Neural crest cell (in vitro differentiated cells): ENCODE results near the gene FRRS1L. TPM values are rescaled to one million over a fixed set of nuclear protein-coding genes. Genes with fewer than 3 reads are reported as not detected.
"Not testable (repeated sequence)": the region's sequence is repeated elsewhere in the genome, so short reads cannot be mapped to it uniquely, and the experiment has no call there.

Experiments
- DNase-seq: peaks from one replicate; pipeline ENCODE4 v3.0.0; 2021; ENCODE audit warnings: low read depth, mixed read lengths, low spot score
- H3K27ac Mint-ChIP-seq: one replicate; pipeline ENCODE4 v1.8.0; 2021; ENCODE audit warnings: mild to moderate bottlenecking, mixed read lengths; ENCODE audit not compliant: unreplicated experiment
- H3K27me3 Mint-ChIP-seq: 2 replicates; pipeline ENCODE4 v1.8.0; 2021; ENCODE audit warnings: low read depth, mild to moderate bottlenecking, mixed read lengths
- H3K36me3 Mint-ChIP-seq: 2 replicates; pipeline ENCODE4 v1.8.0; 2021; ENCODE audit warnings: low read depth, mild to moderate bottlenecking, mixed read lengths
- H3K4me1 Mint-ChIP-seq: 2 replicates; pipeline ENCODE4 v1.8.0; 2021; ENCODE audit warnings: mixed read lengths
- H3K4me3 Mint-ChIP-seq: one replicate; pipeline ENCODE4 v1.8.0; 2021; ENCODE audit warnings: mild to moderate bottlenecking, mixed read lengths
- H3K9me3 Mint-ChIP-seq: 2 replicates; pipeline ENCODE4 v1.8.0; 2021; ENCODE audit warnings: mixed read lengths
- CTCF ChIP-seq: fragments of 200-600 bp; sonication (generic); conservative IDR thresholded peaks from 2 replicates; pipeline ENCODE4 v1.5.0; 2021; ENCODE audit warnings: antibody characterized with exemption, mild to moderate bottlenecking
- total RNA-seq: library from RNA; stranded (reverse); gene quantifications from 2 replicates; pipeline ENCODE4 v1.2.1, GENCODE V29; 2021

Gene FRRS1L
- total RNA-seq, 1 donor from 2014 or later: 3.4 TPM

- DNase-seq: no peak
- no peak overlapping the region for H3K4me3 Mint-ChIP-seq
- no peak overlapping the region for H3K27ac Mint-ChIP-seq
- no peak for TF ChIP-seq CTCF
- no peaks in the 10 kb centered on the region for H3K9me3 Mint-ChIP-seq
- no peaks in the 10 kb centered on the region for H3K36me3 Mint-ChIP-seq
- no peaks in the 10 kb centered on the region for H3K4me1 Mint-ChIP-seq
- no peaks in the 10 kb centered on the region for H3K27me3 Mint-ChIP-seq
Observed at GRCh38 chr9:109134167-109134578, 32.9 kb downstream of the FRRS1L start.

- DNase-seq: no peak
- no peak for TF ChIP-seq CTCF
- no peaks in the 10 kb centered on the region for H3K36me3 Mint-ChIP-seq
- no peaks in the 10 kb centered on the region for H3K9me3 Mint-ChIP-seq
- H3K4me1 Mint-ChIP-seq: no peaks in the 10 kb centered on the region
- no peak overlapping the region for H3K27ac Mint-ChIP-seq
- H3K4me3 Mint-ChIP-seq: no peak overlapping the region
- no peaks in the 10 kb centered on the region for H3K27me3 Mint-ChIP-seq
Observed at GRCh38 chr9:109133533-109133932, 33.5 kb downstream of the FRRS1L start.

- no peaks in the 10 kb centered on the region for H3K27me3 Mint-ChIP-seq
- H3K4me1 Mint-ChIP-seq: no peaks in the 10 kb centered on the region
- no peaks in the 10 kb centered on the region for H3K9me3 Mint-ChIP-seq
- no peak for DNase-seq
- H3K27ac Mint-ChIP-seq: no peak overlapping the region
- H3K36me3 Mint-ChIP-seq: no peaks in the 10 kb centered on the region
- H3K4me3 Mint-ChIP-seq: no peak overlapping the region
- TF ChIP-seq CTCF: no peak
Observed at GRCh38 chr9:109132567-109133021, 34.5 kb downstream of the FRRS1L start.

GRCh38 chr9:109129470-109130197, 37.4 kb downstream of the FRRS1L start:
- Mint-ChIP-seq H3K9me3 (no peaks in the 10 kb centered on the region), H3K4me1 (no peaks in the 10 kb centered on the region), H3K4me3 (no peak overlapping the region), H3K36me3 (no peaks in the 10 kb centered on the region), H3K27ac (no peak overlapping the region), H3K27me3 (no peaks in the 10 kb centered on the region)
- no peak for TF ChIP-seq CTCF
- DNase-seq: no peak

GRCh38 chr9:109126671-109127070, 40.4 kb downstream of the FRRS1L start:
- H3K4me3 Mint-ChIP-seq, H3K4me1 Mint-ChIP-seq, H3K27ac Mint-ChIP-seq, H3K9me3 Mint-ChIP-seq, H3K36me3 Mint-ChIP-seq, DNase-seq, H3K27me3 Mint-ChIP-seq: not testable (repeated sequence)

- Mint-ChIP-seq H3K4me1 (peaks cover 14% of the 10 kb centered on the region), H3K9me3 (no peaks in the 10 kb centered on the region), H3K4me3 (no peak overlapping the region), H3K27ac (no peak overlapping the region), H3K36me3 (no peaks in the 10 kb centered on the region), H3K27me3 (no peaks in the 10 kb centered on the region)
- no peak for TF ChIP-seq CTCF
- no peak for DNase-seq
Observed at GRCh38 chr9:109124121-109124520, 42.9 kb downstream of the FRRS1L start.
